ENCODE measurements around the gene THOC5.

GRCh38 chr22:29596408-29596807 is 42.9 kb upstream of the THOC5 start:
- TF ChIP-seq CTCF (IDR thresholded peaks at IDR 0.05) (no peak), POLR2A (IDR thresholded peaks at IDR 0.05) (no peak)

Data from transverse colon (tissue), 3 donors.